ENCODE results near the gene FYB2. TPM values are rescaled to one million over a fixed set of nuclear protein-coding genes. Genes with fewer than 3 reads are reported as not detected.

The FYB2 gene
- total RNA-seq, 1 donor from 2014 or later = 0.34 TPM

DNA sequence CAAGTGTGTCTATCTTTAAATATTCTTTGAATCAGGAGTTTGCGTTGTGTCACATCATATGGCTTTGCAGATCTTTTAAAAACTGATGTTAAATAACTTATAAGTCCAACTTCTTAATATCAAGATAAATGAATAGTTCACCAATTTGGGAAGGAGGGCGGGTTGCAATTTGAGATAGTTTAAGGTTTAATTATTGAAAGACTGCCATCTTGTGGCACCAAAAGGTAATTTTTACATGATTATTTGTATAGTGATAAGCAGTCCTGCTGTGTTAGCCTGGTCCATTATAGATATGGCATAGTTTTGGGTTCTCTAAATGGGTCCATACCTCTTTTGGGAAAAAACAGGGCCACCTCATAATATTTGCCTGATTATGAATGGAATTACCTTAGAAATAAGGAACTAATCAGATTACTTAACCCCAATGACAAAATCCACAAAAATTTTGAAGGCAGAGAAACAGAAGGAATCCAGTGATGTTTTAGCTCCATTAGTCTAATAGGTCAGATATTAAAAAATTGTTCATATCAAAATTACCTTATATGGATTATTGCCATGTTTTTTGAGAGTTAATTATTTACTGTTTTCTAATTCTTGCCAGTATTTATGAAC is 109.8 kb downstream of the FYB2 start:
- peaks cover 5% of the 10 kb centered on the region for H3K4me1 Mint-ChIP-seq
- no peak overlapping the region for H3K4me3 Mint-ChIP-seq
- peaks cover 5% of the 10 kb centered on the region for H3K9me3 Mint-ChIP-seq
- H3K27ac Mint-ChIP-seq = no peak overlapping the region
- DNase-seq (ENCODE audit: low spot score in 2 of 2, unreplicated experiment in 2 of 2) = no peak
- TF ChIP-seq, protein P1, sequence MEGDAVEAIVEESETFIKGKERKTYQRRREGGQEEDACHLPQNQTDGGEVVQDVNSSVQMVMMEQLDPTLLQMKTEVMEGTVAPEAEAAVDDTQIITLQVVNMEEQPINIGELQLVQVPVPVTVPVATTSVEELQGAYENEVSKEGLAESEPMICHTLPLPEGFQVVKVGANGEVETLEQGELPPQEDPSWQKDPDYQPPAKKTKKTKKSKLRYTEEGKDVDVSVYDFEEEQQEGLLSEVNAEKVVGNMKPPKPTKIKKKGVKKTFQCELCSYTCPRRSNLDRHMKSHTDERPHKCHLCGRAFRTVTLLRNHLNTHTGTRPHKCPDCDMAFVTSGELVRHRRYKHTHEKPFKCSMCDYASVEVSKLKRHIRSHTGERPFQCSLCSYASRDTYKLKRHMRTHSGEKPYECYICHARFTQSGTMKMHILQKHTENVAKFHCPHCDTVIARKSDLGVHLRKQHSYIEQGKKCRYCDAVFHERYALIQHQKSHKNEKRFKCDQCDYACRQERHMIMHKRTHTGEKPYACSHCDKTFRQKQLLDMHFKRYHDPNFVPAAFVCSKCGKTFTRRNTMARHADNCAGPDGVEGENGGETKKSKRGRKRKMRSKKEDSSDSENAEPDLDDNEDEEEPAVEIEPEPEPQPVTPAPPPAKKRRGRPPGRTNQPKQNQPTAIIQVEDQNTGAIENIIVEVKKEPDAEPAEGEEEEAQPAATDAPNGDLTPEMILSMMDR (IDR thresholded peaks at IDR 0.05; ENCODE audit: unreplicated experiment) = peak; percentile 85
- no peaks in the 10 kb centered on the region for H3K27me3 Mint-ChIP-seq (ENCODE audit: low read depth)
- peaks cover 27% of the 10 kb centered on the region for H3K36me3 Mint-ChIP-seq

DNA sequence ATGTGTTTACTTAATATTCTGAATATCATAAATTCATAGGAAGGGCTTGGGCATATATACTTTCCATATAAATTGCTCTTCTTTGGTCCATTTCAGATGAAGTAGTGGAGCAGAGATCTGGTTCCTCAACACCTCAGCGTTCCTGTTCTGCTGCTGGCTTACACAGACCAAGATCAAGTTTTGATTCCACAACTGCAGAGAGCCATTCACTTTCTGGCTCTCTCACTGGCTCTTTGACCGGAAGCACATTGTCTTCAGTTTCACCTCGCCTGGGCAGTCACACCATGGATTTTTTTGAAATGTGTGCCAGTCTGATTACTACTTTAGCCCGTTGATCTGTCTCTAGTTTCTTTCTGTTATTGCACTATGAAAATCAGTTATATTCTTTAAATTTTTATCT is 111.8 kb downstream of the FYB2 start:
- Mint-ChIP-seq H3K27ac (no peak overlapping the region), H3K27me3 (ENCODE audit: low read depth) (no peaks in the 10 kb centered on the region), H3K4me3 (no peak overlapping the region), H3K4me1 (peaks cover 5% of the 10 kb centered on the region), H3K36me3 (peaks cover 44% of the 10 kb centered on the region), H3K9me3 (peaks cover 19% of the 10 kb centered on the region)
- TF ChIP-seq, protein P1 (IDR thresholded peaks at IDR 0.05; ENCODE audit: unreplicated experiment) = no peak
- DNase-seq (ENCODE audit: low spot score in 2 of 2, unreplicated experiment in 2 of 2) = no peak

DNA sequence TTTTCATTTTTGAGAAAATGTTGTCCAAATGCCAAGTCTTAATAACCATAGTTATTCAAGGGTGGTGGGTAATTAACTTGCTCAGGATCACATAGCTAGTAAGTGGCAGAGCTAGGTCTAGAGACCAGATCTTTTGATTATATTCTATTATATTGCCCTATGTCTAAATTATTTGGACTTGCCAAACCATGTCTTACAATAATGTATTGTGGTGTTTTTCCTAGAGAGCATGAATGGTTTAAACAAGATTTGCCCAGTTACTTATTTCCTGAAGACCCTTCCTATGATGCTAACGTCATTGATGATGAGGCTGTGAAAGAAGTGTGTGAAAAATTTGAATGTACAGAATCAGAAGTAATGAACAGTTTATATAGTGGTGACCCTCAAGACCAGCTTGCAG is 115.5 kb downstream of the FYB2 start:
- Mint-ChIP-seq H3K27me3 (ENCODE audit: low read depth) (no peaks in the 10 kb centered on the region), H3K27ac (no peak overlapping the region), H3K36me3 (peaks cover 66% of the 10 kb centered on the region), H3K9me3 (peaks cover 33% of the 10 kb centered on the region), H3K4me1 (no peaks in the 10 kb centered on the region), H3K4me3 (no peak overlapping the region)
- TF ChIP-seq, protein P1 (IDR thresholded peaks at IDR 0.05; ENCODE audit: unreplicated experiment) = no peak
- DNase-seq (ENCODE audit: low spot score in 2 of 2, unreplicated experiment in 2 of 2) = no peak

DNA sequence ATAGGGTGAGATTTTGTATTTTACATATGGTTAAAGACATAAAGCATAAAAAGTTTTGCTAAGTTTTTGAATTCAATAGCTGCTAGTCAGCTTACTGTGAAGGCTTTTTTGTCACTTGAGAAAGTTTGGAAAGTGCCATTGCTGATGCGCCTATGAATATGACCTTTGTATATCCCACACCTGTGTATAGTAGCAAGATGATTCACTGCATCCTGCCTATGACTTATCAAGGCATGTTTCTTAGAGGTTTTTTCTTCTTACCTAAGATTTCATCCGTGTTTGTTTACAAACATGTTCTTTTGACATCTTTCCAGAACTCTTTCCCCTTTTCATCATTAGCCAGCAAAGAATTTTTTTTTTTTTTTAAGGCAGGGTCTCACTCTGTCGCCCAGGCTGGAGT is 122.5 kb downstream of the FYB2 start:
- H3K27ac Mint-ChIP-seq = no peak overlapping the region
- TF ChIP-seq, protein P1 (IDR thresholded peaks at IDR 0.05; ENCODE audit: unreplicated experiment) = no peak
- no peaks in the 10 kb centered on the region for H3K27me3 Mint-ChIP-seq (ENCODE audit: low read depth)
- no peak overlapping the region for H3K4me3 Mint-ChIP-seq
- peaks cover 29% of the 10 kb centered on the region for H3K36me3 Mint-ChIP-seq
- no peak for DNase-seq (ENCODE audit: low spot score in 2 of 2, unreplicated experiment in 2 of 2)
- peaks cover 12% of the 10 kb centered on the region for H3K9me3 Mint-ChIP-seq
- H3K4me1 Mint-ChIP-seq = no peaks in the 10 kb centered on the region

DNA sequence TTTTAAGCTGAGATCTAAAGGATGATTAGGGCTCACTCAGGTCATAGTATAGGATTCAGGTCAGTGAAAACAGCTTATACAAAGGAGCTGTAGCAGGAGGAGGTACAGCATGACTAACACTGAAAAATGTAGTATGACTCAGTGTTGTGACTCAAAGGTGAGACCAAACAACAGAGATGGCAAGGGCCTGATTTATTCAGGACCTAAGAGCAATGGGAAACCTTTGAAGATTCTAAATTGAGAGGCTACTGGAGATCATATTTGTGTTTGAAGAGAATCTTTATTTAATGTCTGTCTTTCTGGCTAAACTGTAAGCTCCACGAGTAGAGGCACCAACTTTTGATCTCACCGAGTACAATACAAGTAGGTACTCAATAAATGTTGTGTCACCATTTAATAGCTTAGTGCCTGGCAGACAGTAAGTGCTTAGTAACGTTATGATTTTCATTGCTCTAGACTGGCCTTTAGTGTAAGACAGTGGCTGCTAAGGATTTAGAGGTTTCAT is 130.6 kb downstream of the FYB2 start:
- peaks cover 4% of the 10 kb centered on the region for H3K36me3 Mint-ChIP-seq
- no peak overlapping the region for H3K27ac Mint-ChIP-seq
- H3K9me3 Mint-ChIP-seq = no peaks in the 10 kb centered on the region
- DNase-seq (ENCODE audit: low spot score in 2 of 2, unreplicated experiment in 2 of 2) = no peak
- peaks cover 3% of the 10 kb centered on the region for H3K4me1 Mint-ChIP-seq
- H3K27me3 Mint-ChIP-seq (ENCODE audit: low read depth) = no peaks in the 10 kb centered on the region
- no peak overlapping the region for H3K4me3 Mint-ChIP-seq
- TF ChIP-seq, protein P1 (IDR thresholded peaks at IDR 0.05; ENCODE audit: unreplicated experiment) = no peak

Data from mesothelial cell of epicardium (in vitro differentiated cells).